Measurements from ENCODE around the gene TRIM66.

Gene TRIM66

GRCh38 chr11:8692417-8692816, 10.0 kb upstream of the TRIM66 start:
- H3K4me3 ChIP-seq (ENCODE audit: low read depth, low read length): no peak overlapping the region
- TF ChIP-seq, protein P1, sequence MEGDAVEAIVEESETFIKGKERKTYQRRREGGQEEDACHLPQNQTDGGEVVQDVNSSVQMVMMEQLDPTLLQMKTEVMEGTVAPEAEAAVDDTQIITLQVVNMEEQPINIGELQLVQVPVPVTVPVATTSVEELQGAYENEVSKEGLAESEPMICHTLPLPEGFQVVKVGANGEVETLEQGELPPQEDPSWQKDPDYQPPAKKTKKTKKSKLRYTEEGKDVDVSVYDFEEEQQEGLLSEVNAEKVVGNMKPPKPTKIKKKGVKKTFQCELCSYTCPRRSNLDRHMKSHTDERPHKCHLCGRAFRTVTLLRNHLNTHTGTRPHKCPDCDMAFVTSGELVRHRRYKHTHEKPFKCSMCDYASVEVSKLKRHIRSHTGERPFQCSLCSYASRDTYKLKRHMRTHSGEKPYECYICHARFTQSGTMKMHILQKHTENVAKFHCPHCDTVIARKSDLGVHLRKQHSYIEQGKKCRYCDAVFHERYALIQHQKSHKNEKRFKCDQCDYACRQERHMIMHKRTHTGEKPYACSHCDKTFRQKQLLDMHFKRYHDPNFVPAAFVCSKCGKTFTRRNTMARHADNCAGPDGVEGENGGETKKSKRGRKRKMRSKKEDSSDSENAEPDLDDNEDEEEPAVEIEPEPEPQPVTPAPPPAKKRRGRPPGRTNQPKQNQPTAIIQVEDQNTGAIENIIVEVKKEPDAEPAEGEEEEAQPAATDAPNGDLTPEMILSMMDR (conservative IDR thresholded peaks at IDR 0.05; ENCODE audit: low read depth, low read length): no peak
- no peak for DNase-seq (ENCODE audit: low read depth)

- H3K4me3 ChIP-seq (ENCODE audit: low read depth, low read length): no peak overlapping the region
- no peak for DNase-seq (ENCODE audit: low read depth)
- TF ChIP-seq, protein P1 (conservative IDR thresholded peaks at IDR 0.05; ENCODE audit: low read depth, low read length): no peak
These were observed 9.1 kb upstream of the TRIM66 start for GRCh38 chr11:8691601-8692000.

- no peak overlapping the region for H3K4me3 ChIP-seq (ENCODE audit: low read depth, low read length)
- no peak for DNase-seq (ENCODE audit: low read depth)
- TF ChIP-seq, protein P1 (conservative IDR thresholded peaks at IDR 0.05; ENCODE audit: low read depth, low read length): no peak
These were observed 8.2 kb upstream of the TRIM66 start for GRCh38 chr11:8690374-8691342.

GRCh38 chr11:8689726-8690255, 7.3 kb upstream of the TRIM66 start:
- no peak overlapping the region for H3K4me3 ChIP-seq (ENCODE audit: low read depth, low read length)
- no peak for DNase-seq (ENCODE audit: low read depth)
- TF ChIP-seq, protein P1 (conservative IDR thresholded peaks at IDR 0.05; ENCODE audit: low read depth, low read length): no peak

DNA sequence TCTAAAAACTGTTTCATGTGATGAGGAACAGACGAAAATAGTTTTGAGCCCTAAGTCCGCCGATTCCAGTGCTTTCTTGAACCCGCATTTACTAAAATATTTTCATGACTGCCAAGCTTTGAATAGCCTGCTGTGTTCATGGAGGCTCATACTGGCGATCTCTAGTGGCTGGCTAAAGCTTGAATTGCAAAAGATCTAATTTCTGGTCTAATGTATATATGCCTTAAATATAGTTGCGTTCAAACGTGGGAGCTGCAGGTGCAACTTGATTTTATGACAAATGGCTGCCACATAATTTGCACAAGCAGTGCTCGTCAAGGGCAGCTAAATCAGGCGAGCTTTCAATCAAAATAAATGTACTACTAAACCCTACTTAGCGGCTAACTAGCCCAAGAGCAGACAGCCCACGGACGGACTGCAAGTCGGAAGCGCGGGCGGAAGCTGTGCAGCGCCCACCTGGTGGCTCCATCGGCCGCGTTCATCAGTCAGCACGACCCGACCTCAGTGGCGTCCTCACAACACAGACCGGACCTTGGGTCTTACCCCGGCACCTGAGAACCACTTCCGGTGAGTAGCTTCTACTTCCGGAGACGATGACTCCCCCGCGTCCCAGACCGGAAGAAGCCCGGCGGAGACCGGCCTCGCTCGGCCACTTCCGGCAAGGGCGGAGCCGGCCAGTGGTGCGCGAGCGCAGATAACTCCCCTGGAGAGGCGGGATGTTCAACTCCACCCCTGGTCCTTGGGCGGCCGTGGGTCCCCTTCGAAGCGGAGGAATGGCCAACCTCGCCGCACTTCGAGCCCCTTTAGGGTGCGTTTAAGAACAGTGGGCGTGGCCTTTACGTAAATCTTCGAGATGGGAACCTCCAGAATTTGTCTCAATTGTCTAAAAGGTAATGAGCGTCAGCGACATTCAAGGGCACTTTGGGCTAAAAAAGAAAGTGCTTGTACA, 6.2 kb upstream of the TRIM66 start:
- peak; percentile 97 for DNase-seq (ENCODE audit: low read depth)
- peak overlapping the region; percentile 75 for H3K4me3 ChIP-seq (ENCODE audit: low read depth, low read length)
- TF ChIP-seq, protein P1 (conservative IDR thresholded peaks at IDR 0.05; ENCODE audit: low read depth, low read length): peak; percentile 11

DNA sequence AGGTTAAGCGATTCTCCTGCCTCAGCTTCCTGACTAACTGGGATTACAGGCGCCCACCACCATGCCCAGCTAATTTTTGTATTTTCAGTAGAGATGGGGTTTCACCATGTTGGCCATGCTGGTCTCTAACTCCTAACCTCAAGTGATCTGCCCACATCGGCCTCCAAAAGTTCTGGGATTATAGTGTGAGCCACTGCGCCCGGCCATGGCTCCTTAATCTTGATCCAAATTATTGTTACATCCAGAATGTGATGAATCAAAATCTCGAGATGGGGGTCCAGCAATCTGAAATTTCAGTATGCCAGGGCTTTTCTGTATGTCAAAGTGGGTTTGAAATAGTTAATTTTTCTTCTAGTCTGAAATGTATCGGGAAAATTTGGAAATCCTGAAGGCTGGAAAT, 3.9 kb upstream of the TRIM66 start:
- TF ChIP-seq, protein P1 (conservative IDR thresholded peaks at IDR 0.05; ENCODE audit: low read depth, low read length): no peak
- no peak overlapping the region for H3K4me3 ChIP-seq (ENCODE audit: low read depth, low read length)
- no peak for DNase-seq (ENCODE audit: low read depth)

Data from choroid plexus epithelial cell (primary cell).